Measurements from ENCODE around the gene HEYL.
A peak's percentile ranks its signal among the peaks of the same experiment; 100 is the strongest.
"Not testable (repeated sequence)": the region's sequence is repeated elsewhere in the genome, so short reads cannot be mapped to it uniquely, and the experiment has no call there.

Gene HEYL

GRCh38 chr1:39609618-39610331, 29.7 kb downstream of the HEYL start:
- H3K4me3 ChIP-seq (replicated peaks; ENCODE audit: low read depth, low read length) = no peak overlapping the region
- peak; percentile 87 for TF ChIP-seq CTCF (IDR thresholded peaks at IDR 0.05; ENCODE audit: low read depth, low read length, missing control alignments)
- DNase-seq (ENCODE audit: extremely low read depth, low read depth) = no peak

GRCh38 chr1:39608921-39609320, 30.5 kb downstream of the HEYL start:
- no peak overlapping the region for H3K4me3 ChIP-seq (replicated peaks; ENCODE audit: low read depth, low read length)
- no peak for TF ChIP-seq CTCF (IDR thresholded peaks at IDR 0.05; ENCODE audit: low read depth, low read length, missing control alignments)
- no peak for DNase-seq (ENCODE audit: extremely low read depth, low read depth)

- DNase-seq (ENCODE audit: extremely low read depth, low read depth); H3K4me3 ChIP-seq (replicated peaks; ENCODE audit: low read depth, low read length): not testable (repeated sequence)
These were observed 35.8 kb downstream of the HEYL start for GRCh38 chr1:39603677-39604076.

GRCh38 chr1:39601667-39602255, 37.7 kb downstream of the HEYL start:
- not testable (repeated sequence) for H3K4me3 ChIP-seq (replicated peaks; ENCODE audit: low read depth, low read length); DNase-seq (ENCODE audit: extremely low read depth, low read depth)

GRCh38 chr1:39596163-39596562, 43.3 kb downstream of the HEYL start:
- no peak for TF ChIP-seq CTCF (IDR thresholded peaks at IDR 0.05; ENCODE audit: low read depth, low read length, missing control alignments)
- no peak overlapping the region for H3K4me3 ChIP-seq (replicated peaks; ENCODE audit: low read depth, low read length)
- DNase-seq (ENCODE audit: extremely low read depth, low read depth) = no peak

GRCh38 chr1:39593386-39593785, 46.1 kb downstream of the HEYL start:
- no peak for DNase-seq (ENCODE audit: extremely low read depth, low read depth)
- TF ChIP-seq CTCF (IDR thresholded peaks at IDR 0.05; ENCODE audit: low read depth, low read length, missing control alignments) = no peak
- no peak overlapping the region for H3K4me3 ChIP-seq (replicated peaks; ENCODE audit: low read depth, low read length)

GRCh38 chr1:39592069-39592468, 47.4 kb downstream of the HEYL start:
- no peak for DNase-seq (ENCODE audit: extremely low read depth, low read depth)
- no peak for TF ChIP-seq CTCF (IDR thresholded peaks at IDR 0.05; ENCODE audit: low read depth, low read length, missing control alignments)

GRCh38 chr1:39590546-39590945, 48.9 kb downstream of the HEYL start:
- no peak for TF ChIP-seq CTCF (IDR thresholded peaks at IDR 0.05; ENCODE audit: low read depth, low read length, missing control alignments)
- DNase-seq (ENCODE audit: extremely low read depth, low read depth) = no peak
- no peak overlapping the region for H3K4me3 ChIP-seq (replicated peaks; ENCODE audit: low read depth, low read length)

More at GRCh38 chr1:39592069-39592468, 47.4 kb downstream of the HEYL start:
- H3K4me3 ChIP-seq (replicated peaks; ENCODE audit: low read depth, low read length) = no peak overlapping the region
